ACHN (cell line): ENCODE measurements around the gene ZNF688.
"Not testable (repeated sequence)": the region's sequence is repeated elsewhere in the genome, so short reads cannot be mapped to it uniquely, and the experiment has no call there.

ENCODE experiments used
- DNase-seq: peaks from one replicate; pipeline ENCODE4 v3.0.0-alpha.2; 2015
- in situ Hi-C: cut with HindIII; loops from 2 replicates; pipeline ENCODE4 v1.10.0; 2017; ENCODE audit warnings: low sequenced_read_pairs, low pct_ligation_motif_present, low pct_unique_long_range_greater_than_20kb

Gene ZNF688

GRCh38 chr16:30539986-30540526, 31.5 kb downstream of the ZNF688 start:
- in situ Hi-C loops, DNase-seq: not testable (repeated sequence)

GRCh38 chr16:30539000-30539964, 32.2 kb downstream of the ZNF688 start:
- in situ Hi-C loops = no loop called here
- DNase-seq = no peak

- in situ Hi-C loops, DNase-seq: not testable (repeated sequence)
These were observed 35.0 kb downstream of the ZNF688 start for GRCh38 chr16:30536391-30537024.

DNA sequence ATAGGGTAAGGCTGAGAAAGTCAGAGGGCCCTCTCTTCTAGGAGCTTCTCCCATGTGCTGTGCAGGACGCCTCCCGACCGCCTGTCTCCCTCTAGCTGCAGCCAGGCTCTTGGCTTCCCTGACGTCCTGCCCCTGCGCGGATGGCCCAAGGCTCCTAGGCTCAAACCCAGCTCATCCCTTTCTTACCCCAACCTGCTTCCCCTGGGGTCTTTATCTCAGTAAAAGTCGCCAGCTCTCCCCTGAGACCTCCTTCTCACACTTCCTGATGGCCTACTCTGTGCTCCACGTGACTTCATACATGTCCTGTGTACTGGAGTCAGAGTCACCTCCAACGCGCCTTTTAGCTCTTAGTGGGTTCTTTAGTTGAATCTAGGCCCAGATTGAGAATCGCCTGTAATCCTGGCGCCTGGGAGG, 35.7 kb downstream of the ZNF688 start:
- in situ Hi-C loops = no loop called here
- peak; percentile 70 for DNase-seq

DNA sequence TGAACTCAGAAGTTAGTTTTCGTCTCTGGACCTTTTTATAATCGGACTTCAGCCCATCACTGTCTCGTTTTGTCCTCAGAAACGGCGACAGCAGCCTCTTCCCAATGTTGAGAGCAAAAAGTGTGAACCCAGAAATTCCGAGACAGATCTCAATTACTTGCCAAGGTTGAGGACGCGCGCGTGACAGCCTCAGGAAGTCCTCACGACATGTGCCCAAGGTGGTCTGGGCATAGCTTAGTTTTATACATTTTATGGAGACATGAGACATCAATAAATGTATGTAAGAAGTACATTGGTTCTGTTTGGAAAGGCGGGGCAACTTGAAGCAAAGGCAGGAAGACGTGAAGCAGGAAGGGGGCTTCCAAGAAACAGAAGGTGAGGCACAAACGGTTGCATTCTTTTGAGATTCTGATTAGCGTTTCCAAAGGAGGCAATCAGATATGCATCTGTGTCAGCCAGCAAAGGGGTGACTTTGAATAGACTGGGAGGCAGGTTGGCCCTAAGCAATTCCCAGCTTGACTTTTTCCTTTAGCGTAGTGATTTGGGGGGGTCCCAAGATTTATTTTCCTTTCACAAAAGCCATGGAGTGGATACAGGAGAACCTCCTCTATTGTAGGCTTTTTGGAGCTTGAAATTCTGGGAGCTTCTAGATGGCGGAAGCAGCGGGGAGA, 36.3 kb downstream of the ZNF688 start:
- DNase-seq = no peak
- in situ Hi-C loops = no loop called here

GRCh38 chr16:30534368-30535105, 37.0 kb downstream of the ZNF688 start, which contains the start of gene ZNF747:
Gene ZNF747, minus strand, starts transcription at chr16:30534858. Its CDS starts 179 bp downstream, at chr16:30534679.
- in situ Hi-C loops = no loop called here
- DNase-seq = peak; percentile 90

DNA sequence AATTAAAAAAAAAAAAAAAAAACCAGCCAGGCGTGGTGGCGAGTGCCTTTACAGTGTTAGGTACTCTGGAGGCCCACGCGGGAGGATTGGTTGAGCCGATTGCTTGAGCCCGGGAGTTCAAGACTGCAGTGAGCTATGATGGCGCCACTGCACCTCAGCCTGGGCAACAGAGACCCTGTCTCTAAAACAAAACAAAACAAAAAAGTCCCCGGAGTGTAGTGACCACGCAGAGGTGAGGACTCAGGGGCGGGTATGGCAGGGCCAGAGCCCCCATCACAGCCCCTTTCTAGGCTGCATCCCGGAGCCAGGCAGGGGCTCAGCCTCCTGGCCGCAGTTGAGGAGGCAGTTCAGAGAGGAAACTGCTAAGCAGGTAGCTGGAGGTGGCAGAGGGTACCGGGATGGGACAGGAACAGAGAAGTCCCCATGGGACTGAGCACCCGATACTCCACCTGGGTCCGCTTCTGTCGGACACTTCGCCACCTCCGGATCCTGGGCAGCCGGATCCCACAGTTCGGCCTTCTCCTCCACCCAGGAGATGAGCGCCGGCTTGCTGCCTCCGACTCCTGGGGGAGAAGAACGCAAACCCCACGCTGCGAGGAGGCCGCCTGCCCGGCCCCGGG, 37.7 kb downstream of the ZNF688 start:
- DNase-seq = no peak
- in situ Hi-C loops = no loop called here

DNA sequence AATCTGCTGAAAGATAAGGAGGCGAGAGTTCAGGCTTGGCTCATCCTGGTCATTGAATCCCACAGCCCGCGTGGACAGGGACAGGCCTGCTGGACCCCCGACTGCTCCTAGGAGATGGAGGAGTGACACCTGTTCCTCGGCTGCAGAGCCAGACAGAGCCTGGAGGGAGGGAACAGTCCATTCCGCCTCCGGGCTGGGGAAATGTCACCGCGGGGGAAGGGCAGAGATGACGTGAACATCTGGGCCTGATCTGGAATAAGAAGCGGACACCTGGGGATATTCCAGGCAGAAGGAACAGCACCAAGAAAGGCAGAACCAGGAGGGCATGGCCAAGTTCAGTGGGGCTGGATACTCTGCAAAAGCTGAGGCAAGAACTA, 38.4 kb downstream of the ZNF688 start:
- DNase-seq = no peak
- in situ Hi-C loops = no loop called here

GRCh38 chr16:30532285-30533145, 39.0 kb downstream of the ZNF688 start:
- no peak for DNase-seq
- in situ Hi-C loops = no loop called here

- DNase-seq = no peak
- in situ Hi-C loops = no loop called here
These were observed 41.1 kb downstream of the ZNF688 start for GRCh38 chr16:30530163-30531037.

- in situ Hi-C loops = no loop called here
- no peak for DNase-seq
These were observed 42.6 kb downstream of the ZNF688 start for GRCh38 chr16:30528799-30529457.

DNA sequence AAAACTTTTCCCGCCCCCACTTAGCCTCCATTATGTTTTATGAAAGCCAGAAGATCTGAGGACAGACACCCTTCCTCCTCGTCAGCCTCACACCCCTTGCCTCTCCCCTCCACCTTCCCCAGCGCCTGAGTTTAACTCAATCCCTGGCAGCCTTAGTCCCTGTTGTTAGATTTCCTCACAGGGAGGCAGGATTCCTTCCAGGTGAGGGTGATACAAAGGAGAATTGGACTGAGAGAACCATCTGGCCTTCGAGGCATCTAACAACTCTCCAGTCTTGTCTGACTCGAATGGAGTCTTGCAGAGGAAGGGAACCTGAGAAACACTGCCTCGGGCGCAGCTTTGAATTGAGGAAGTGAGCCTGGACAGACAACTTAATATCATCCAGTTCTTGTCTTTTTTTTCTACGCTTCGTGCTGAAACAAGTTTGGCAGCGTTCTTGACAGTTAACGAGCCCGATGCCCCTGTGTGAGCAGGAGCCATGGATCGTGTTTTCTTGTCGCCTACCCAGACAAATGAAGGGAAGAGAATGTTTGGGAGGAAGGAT, 43.8 kb downstream of the ZNF688 start:
- no peak for DNase-seq
- in situ Hi-C loops = no loop called here

- DNase-seq = peak; percentile 99
- in situ Hi-C loops = no loop called here
These were observed 44.5 kb downstream of the ZNF688 start for GRCh38 chr16:30526823-30527634.

DNA sequence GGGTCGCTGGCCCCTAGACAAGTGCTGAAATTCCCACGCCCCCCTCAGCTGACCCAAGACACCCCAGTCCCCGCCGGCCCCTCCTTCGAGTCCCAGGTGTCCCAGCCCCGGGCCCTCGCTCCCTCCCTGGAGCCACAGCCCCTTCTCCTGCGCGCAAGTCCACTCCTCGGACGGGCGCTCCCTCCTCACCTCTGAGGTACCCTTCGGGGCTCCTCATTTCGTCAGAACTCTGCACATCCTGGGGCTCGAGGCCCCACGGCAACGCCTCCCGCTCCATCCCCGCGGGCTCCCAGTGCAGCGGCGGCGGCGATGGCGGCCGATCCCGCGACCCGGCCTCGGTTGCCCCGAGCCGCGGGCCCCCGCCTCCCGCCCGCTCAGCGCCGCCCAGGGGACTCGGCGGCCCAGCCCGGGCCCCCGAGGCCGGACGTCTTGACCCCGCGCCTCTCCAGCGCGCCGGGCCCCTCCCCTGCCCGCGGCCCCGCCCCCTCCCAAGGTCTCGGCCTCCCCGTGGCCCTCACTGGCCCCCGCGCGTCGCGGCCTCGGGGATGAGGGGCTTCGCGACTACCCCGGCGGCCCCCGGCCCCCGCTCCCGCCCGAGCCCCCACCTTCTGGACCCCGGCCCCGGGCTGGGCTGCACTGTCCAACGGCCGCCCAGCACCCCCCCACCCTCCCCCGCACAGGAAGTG, 45.2 kb downstream of the ZNF688 start, which contains the start of gene ZNF768:
Gene ZNF768, minus strand, starts transcription at position 430 of the 686 bp plus-strand sequence. Its CDS starts 153 bp downstream, at position 277.
- in situ Hi-C loops = no loop called here
- DNase-seq = peak; percentile 61
